H9 (cell line): ENCODE measurements around the gene B4GAT1. TPM values are rescaled to one million over a fixed set of nuclear protein-coding genes. Genes with fewer than 3 reads are reported as not detected.

Source experiments
- DNase-seq: peaks from one replicate; pipeline ENCODE4 v3.0.0-alpha.2; 2017
- H2AFZ ChIP-seq: one replicate; pipeline ENCODE4 v1.6.1; 2013; ENCODE audit warnings: mild to moderate bottlenecking, low read length, control low read depth, moderate library complexity
- H2AK5ac ChIP-seq: 2 replicates; pipeline ENCODE4 v1.6.1; 2013; ENCODE audit warnings: low read length, control low read depth, mixed read lengths; ENCODE audit not compliant: insufficient read length
- H2BK120ac ChIP-seq: one replicate; pipeline ENCODE4 v1.6.1; 2013; ENCODE audit warnings: low read depth, mild to moderate bottlenecking, low read length, control low read depth, inconsistent platforms; ENCODE audit not compliant: poor library complexity, severe bottlenecking
- H2BK12ac ChIP-seq: 2 replicates; pipeline ENCODE4 v1.6.1; 2013; ENCODE audit warnings: low read length, control low read depth, mixed read lengths, low read depth; ENCODE audit not compliant: insufficient read length
- H2BK15ac ChIP-seq: 2 replicates; pipeline ENCODE4 v1.6.1; 2013; ENCODE audit warnings: low read depth, low read length, control low read depth
- H2BK20ac ChIP-seq: one replicate; pipeline ENCODE4 v1.6.1; 2013; ENCODE audit warnings: low read depth, mild to moderate bottlenecking, low read length, control low read depth, inconsistent platforms; ENCODE audit not compliant: poor library complexity, severe bottlenecking
- H2BK5ac ChIP-seq: 2 replicates; pipeline ENCODE4 v1.6.1; 2013; ENCODE audit warnings: low read length, control low read depth, mixed read lengths; ENCODE audit not compliant: insufficient read length
- H3K14ac ChIP-seq: 2 replicates; pipeline ENCODE4 v1.6.1; 2013; ENCODE audit warnings: low read length, control low read depth; ENCODE audit not compliant: insufficient read depth
- H3K18ac ChIP-seq: 2 replicates; pipeline ENCODE4 v1.6.1; 2013; ENCODE audit warnings: low read depth, mild to moderate bottlenecking, mixed read lengths, low read length, control low read depth; ENCODE audit not compliant: insufficient read length
- H3K23ac ChIP-seq: 2 replicates; pipeline ENCODE4 v1.6.1; 2013; ENCODE audit warnings: low read length, control low read depth, mixed read lengths, low read depth; ENCODE audit not compliant: insufficient read length
- H3K23me2 ChIP-seq: 2 replicates; pipeline ENCODE4 v1.6.1; 2013; ENCODE audit warnings: low read depth, mild to moderate bottlenecking, mixed read lengths, low read length, control low read depth; ENCODE audit not compliant: insufficient read length, poor library complexity, severe bottlenecking
- H3K27ac ChIP-seq: 2 replicates; pipeline ENCODE4 v1.5.1; 2013; ENCODE audit warnings: low read length, control low read depth, mixed read lengths, low read depth; ENCODE audit not compliant: insufficient read length
- H3K27me3 ChIP-seq: 2 replicates; pipeline ENCODE4 v1.6.1; 2013; ENCODE audit warnings: low read length, control low read depth, inconsistent platforms; ENCODE audit not compliant: insufficient read depth
- H3K4ac ChIP-seq: 2 replicates; pipeline ENCODE4 v1.6.1; 2013; ENCODE audit warnings: low read depth, mild to moderate bottlenecking, control low read depth, inconsistent platforms, low read length, moderate library complexity
- H3K4me1 ChIP-seq: 2 replicates; pipeline ENCODE4 v1.6.1; 2013; ENCODE audit warnings: low read length, control low read depth, inconsistent platforms; ENCODE audit not compliant: insufficient read depth
- H3K4me2 ChIP-seq: 2 replicates; pipeline ENCODE4 v1.6.1; 2013; ENCODE audit warnings: low read length, control low read depth, mixed read lengths; ENCODE audit not compliant: insufficient read length, insufficient read depth
- H3K56ac ChIP-seq: 2 replicates; pipeline ENCODE4 v1.6.1; 2013; ENCODE audit warnings: low read depth, mild to moderate bottlenecking, mixed read lengths, low read length, control low read depth; ENCODE audit not compliant: insufficient read length
- H3K79me1 ChIP-seq: 2 replicates; pipeline ENCODE4 v1.6.1; 2013; ENCODE audit warnings: low read depth, mild to moderate bottlenecking, moderate library complexity, low read length, control low read depth, inconsistent platforms; ENCODE audit not compliant: insufficient read depth, poor library complexity, severe bottlenecking
- H3K79me2 ChIP-seq: 2 replicates; pipeline ENCODE4 v1.6.1; 2013; ENCODE audit warnings: low read length, control low read depth, inconsistent platforms; ENCODE audit not compliant: insufficient read depth
- H3K9ac ChIP-seq: 2 replicates; pipeline ENCODE4 v1.6.1; 2013; ENCODE audit warnings: low read length, control low read depth, mixed read lengths; ENCODE audit not compliant: insufficient read length; ENCODE audit errors: extremely low read depth
- H3K9me3 ChIP-seq: one replicate; pipeline ENCODE4 v1.6.1; 2013; ENCODE audit warnings: low read depth, low read length, inconsistent platforms; ENCODE audit not compliant: control insufficient read depth
- H3T11ph ChIP-seq: one replicate; pipeline ENCODE4 v1.6.1; 2013; ENCODE audit warnings: mild to moderate bottlenecking, low read length, control low read depth, inconsistent platforms
- H4K20me1 ChIP-seq: one replicate; pipeline ENCODE4 v1.6.1; 2013; ENCODE audit not compliant: control insufficient read depth, insufficient read length, insufficient read depth
- H4K5ac ChIP-seq: 2 replicates; pipeline ENCODE4 v1.6.1; 2013; ENCODE audit warnings: low read depth, mild to moderate bottlenecking, mixed read lengths, low read length, control low read depth; ENCODE audit not compliant: insufficient read length
- H4K8ac ChIP-seq: replicated peaks from 2 replicates; pipeline ENCODE4 v1.6.1; 2013; ENCODE audit warnings: low read length, control low read depth, mixed read lengths, low read depth; ENCODE audit not compliant: insufficient read length
- H4K91ac ChIP-seq: 2 replicates; pipeline ENCODE4 v1.6.1; 2013; ENCODE audit warnings: low read depth, mild to moderate bottlenecking, moderate library complexity, mixed read lengths, low read length, control low read depth; ENCODE audit not compliant: insufficient read length
- H3K27ac Mint-ChIP-seq, 3 experiments: 2 replicates in 2 of 3; 3 replicates in 1 of 3; pipeline ENCODE4 v1.8.0; 2020 to 2021; ENCODE audit warnings: mixed read lengths in 3 of 3, mild to moderate bottlenecking in 1 of 3, moderate library complexity in 1 of 3
- H3K27me3 Mint-ChIP-seq: 2 replicates; pipeline ENCODE4 v1.8.0; 2021; ENCODE audit warnings: low read depth, mild to moderate bottlenecking, moderate library complexity, mixed read lengths
- H3K36me3 Mint-ChIP-seq, 3 experiments: 2 replicates in 2 of 3; 3 replicates in 1 of 3; pipeline ENCODE4 v1.8.0; 2020 to 2021; ENCODE audit warnings: low read depth in 3 of 3, mixed read lengths in 3 of 3; ENCODE audit not compliant: insufficient read depth in 1 of 3
- H3K4me1 Mint-ChIP-seq, 2 experiments: 2 replicates each; pipeline ENCODE4 v1.8.0; 2020; ENCODE audit warnings: mixed read lengths in 2 of 2
- H3K4me3 Mint-ChIP-seq, 2 experiments: 2 replicates in 1 of 2; 3 replicates in 1 of 2; pipeline ENCODE4 v1.8.0; 2020 to 2021; ENCODE audit warnings: mild to moderate bottlenecking in 2 of 2, mixed read lengths in 2 of 2, moderate library complexity in 1 of 2
- H3K9me3 Mint-ChIP-seq, 2 experiments: 2 replicates in 1 of 2; 3 replicates in 1 of 2; pipeline ENCODE4 v1.8.0; 2020; ENCODE audit warnings: mild to moderate bottlenecking in 2 of 2, mixed read lengths in 2 of 2, moderate library complexity in 1 of 2
- CTCF ChIP-seq: fragments of 200-600 bp; sonication (generic); conservative IDR thresholded peaks from 3 replicates; pipeline ENCODE4 v1.8.0; 2021; ENCODE audit warnings: antibody characterized with exemption, mild to moderate bottlenecking
- WGBS: extraction: QIAGEN DNeasy Blood & Tissue Kit; methylation state at CpG from one replicate; pipeline ENCODE4 v1.1.7; 2013; ENCODE audit warnings: missing lambda C conversion rate, low lambda C conversion rate, mixed read lengths; ENCODE audit not compliant: insufficient read length; ENCODE audit errors: extremely low coverage; 5-methylcytosine and 5-hydroxymethylcytosine counted together
- total RNA-seq: library from RNA; stranded (reverse); gene quantifications from 2 replicates; pipeline ENCODE4 v1.2.1, GENCODE V29; 2021

B4GAT1 gene
- total RNA-seq, 1 experiment from 2014 or later: 24.3 TPM

- Histone ChIP-seq H3T11ph (no peak overlapping the region), H3K9ac (no peak overlapping the region), H3K79me1 (no peaks in the 10 kb centered on the region), H3K56ac (no peak overlapping the region), H3K14ac (no peak overlapping the region), H4K91ac (no peak overlapping the region), H2AK5ac (no peak overlapping the region), H3K23me2 (peaks cover 1% of the 10 kb centered on the region), H3K18ac (no peak overlapping the region), H4K8ac (no peak overlapping the region), H2BK20ac (no peak overlapping the region), H2AFZ (no peak overlapping the region), H3K27ac (no peak overlapping the region), H2BK15ac (no peak overlapping the region), H4K20me1 (no peaks in the 10 kb centered on the region), H3K4ac (no peak overlapping the region), H3K4me1 (no peaks in the 10 kb centered on the region), H3K79me2 (no peaks in the 10 kb centered on the region), H2BK120ac (no peak overlapping the region), H3K9me3 (no peaks in the 10 kb centered on the region), H2BK12ac (no peak overlapping the region), H3K4me2 (no peak overlapping the region), H4K5ac (no peak overlapping the region), H2BK5ac (no peak overlapping the region), H3K23ac (no peak overlapping the region), H3K27me3 (no peaks in the 10 kb centered on the region)
- H3K36me3 Mint-ChIP-seq: no peaks in the 10 kb centered on the region
- peaks cover 0 to 3% of the 10 kb centered on the region in 2 experiments; a peak in 1 of 4 replicates for H3K4me1 Mint-ChIP-seq
- no peak for DNase-seq
- H3K27me3 Mint-ChIP-seq: peaks cover 17% of the 10 kb centered on the region
- no peak overlapping the region for H3K27ac Mint-ChIP-seq
- no peaks in the 10 kb centered on the region for H3K9me3 Mint-ChIP-seq
- H3K4me3 Mint-ChIP-seq: no peak overlapping the region
- no CpG with 5 or more reads among the region's 6 CpGs for WGBS
- TF ChIP-seq CTCF: no peak
Observed at GRCh38 chr11:66391322-66391721, 43.9 kb upstream of the B4GAT1 start.
